H1 (cell line): Measurements from ENCODE around the gene CENPA. TPM values are rescaled to one million over a fixed set of nuclear protein-coding genes. Genes with fewer than 3 reads are reported as not detected.

Experiments
- CTCF ChIA-PET: fragments of 300-600 bp; sonication (Branson Sonifier 250); formaldehyde crosslinking; loops from one replicate; lab custom pipeline; 2021; ENCODE audit not compliant: partially characterized antibody; lab: Charles Lee
- POLR2A ChIA-PET: fragments of 300-600 bp; sonication (Branson Sonifier 250); formaldehyde crosslinking; loops from one replicate; lab custom pipeline; 2021; ENCODE audit warnings: inconsistent platforms; ENCODE audit not compliant: partially characterized antibody; lab: Charles Lee
- DNase-seq, 2 experiments: peaks; one replicate each; pipeline versions ENCODE4 v3.0.0 to v3.0.0-alpha.2; 2010 to 2022; ENCODE audit warnings: low spot score in 2 of 2, low read depth in 1 of 2, mixed read lengths in 1 of 2
- FAIRE-seq: peaks from 2 replicates; lab custom pipeline; 2011; peaks lifted over from hg19 to GRCh38; lab: Jason Lieb, UNC
- H2AFZ ChIP-seq: 2 replicates; pipeline ENCODE4 v1.8.1; 2012; ENCODE audit warnings: low read length, inconsistent platforms
- H2AK5ac ChIP-seq: 2 replicates; pipeline ENCODE4 v1.6.1; 2013; ENCODE audit warnings: low read depth, low read length
- H2BK120ac ChIP-seq: replicated peaks from 2 replicates; pipeline ENCODE3; 2013; ENCODE audit warnings: low read depth, low read length, inconsistent platforms
- H2BK12ac ChIP-seq: 2 replicates; pipeline ENCODE4 v1.6.1; 2013; ENCODE audit warnings: low read depth, low read length
- H2BK15ac ChIP-seq: 2 replicates; pipeline ENCODE4 v1.6.1; 2013; ENCODE audit warnings: low read length
- H2BK20ac ChIP-seq: 2 replicates; pipeline ENCODE4 v1.6.1; 2013; ENCODE audit warnings: low read length
- H2BK5ac ChIP-seq: 2 replicates; pipeline ENCODE4 v1.6.1; 2013; ENCODE audit warnings: low read depth, low read length
- H3K14ac ChIP-seq: 2 replicates; pipeline ENCODE4 v1.6.1; 2013; ENCODE audit warnings: inconsistent platforms; ENCODE audit not compliant: insufficient read length
- H3K18ac ChIP-seq: 2 replicates; pipeline ENCODE4 v1.6.1; 2013; ENCODE audit warnings: low read length; ENCODE audit errors: extremely low read depth
- H3K23ac ChIP-seq: 2 replicates; pipeline ENCODE4 v1.6.1; 2013; ENCODE audit warnings: inconsistent platforms; ENCODE audit not compliant: insufficient read length
- H3K23me2 ChIP-seq: 2 replicates; pipeline ENCODE4 v1.6.1; 2013; ENCODE audit warnings: low read depth, low read length
- H3K27ac ChIP-seq: 2 replicates; pipeline ENCODE4 v1.6.1; 2011; ENCODE audit warnings: low read depth, low read length, inconsistent platforms
- H3K27me3 ChIP-seq, 4 experiments: replicated peaks in 1 of 4; 1 replicate in 1 of 4; 2 replicates in 3 of 4; pipeline versions ENCODE4 v1.6.1 to v1.8.1; 2011 to 2013; ENCODE audit warnings: low read length in 3 of 4, mild to moderate bottlenecking in 3 of 4, inconsistent platforms in 2 of 4, mixed read lengths in 2 of 4, moderate library complexity in 1 of 4; ENCODE audit not compliant: control insufficient read depth in 3 of 4, insufficient read depth in 3 of 4; ENCODE audit errors: extremely low read depth in 1 of 4
- H3K36me3 ChIP-seq, 4 experiments: 2 replicates each; pipeline versions ENCODE4 v1.6.1 to v1.8.1; 2011 to 2013; ENCODE audit warnings: mild to moderate bottlenecking in 4 of 4, low read length in 3 of 4, moderate library complexity in 2 of 4, control low read depth in 1 of 4, inconsistent platforms in 1 of 4; ENCODE audit not compliant: insufficient read depth in 4 of 4, control insufficient read depth in 2 of 4
- H3K4ac ChIP-seq: replicated peaks from 2 replicates; pipeline ENCODE3; 2013; ENCODE audit warnings: low read length, low read depth, mixed read lengths, inconsistent platforms; ENCODE audit not compliant: insufficient read length
- H3K4me1 ChIP-seq, 4 experiments: replicated peaks in 1 of 4; 1 replicate in 1 of 4; 2 replicates in 3 of 4; pipeline versions ENCODE4 v1.6.1 to v1.8.1; 2011 to 2013; ENCODE audit warnings: low read length in 3 of 4, inconsistent platforms in 2 of 4, mixed read lengths in 1 of 4; ENCODE audit not compliant: insufficient read depth in 4 of 4, control insufficient read depth in 3 of 4
- H3K4me2 ChIP-seq, 2 experiments: 2 replicates each; pipeline versions ENCODE4 v1.6.1 to v1.8.1; 2011 to 2013; ENCODE audit warnings: low read depth in 2 of 2, low read length in 2 of 2, control low read depth in 1 of 2, inconsistent platforms in 1 of 2, mild to moderate bottlenecking in 1 of 2; ENCODE audit not compliant: insufficient read depth in 1 of 2
- H3K4me3 ChIP-seq, 4 experiments: fragments of 200-600, 300-600 bp in 1 of 4; sonication (generic), shearing (Covaris generic), sonication (Bioruptor Twin) in 1 of 4; 2 replicates each; pipeline versions ENCODE4 v1.5.1 to v1.8.1; 2011 to 2016; ENCODE audit warnings: low read length in 4 of 4, low read depth in 3 of 4, control low read depth in 2 of 4, inconsistent platforms in 2 of 4, mild to moderate bottlenecking in 2 of 4, mixed read lengths in 1 of 4, moderate library complexity in 1 of 4; ENCODE audit not compliant: insufficient read depth in 2 of 4; ENCODE audit errors: extremely low read depth in 1 of 4
- H3K56ac ChIP-seq: replicated peaks from 2 replicates; pipeline ENCODE3; 2013; ENCODE audit warnings: low read depth, mild to moderate bottlenecking, mixed read lengths, low read length, inconsistent platforms; ENCODE audit not compliant: insufficient read length
- H3K79me1 ChIP-seq: 2 replicates; pipeline ENCODE4 v1.6.1; 2013; ENCODE audit warnings: low read depth, low read length, control low read depth
- H3K79me2 ChIP-seq, 2 experiments: 2 replicates each; pipeline versions ENCODE4 v1.6.1 to v1.8.1; 2012 to 2013; ENCODE audit warnings: low read length in 2 of 2, mild to moderate bottlenecking in 2 of 2, inconsistent platforms in 1 of 2; ENCODE audit not compliant: insufficient read depth in 2 of 2, control insufficient read depth in 1 of 2
- H3K9ac ChIP-seq, 4 experiments: replicated peaks in 1 of 4; 1 replicate in 1 of 4; 2 replicates in 3 of 4; pipeline versions ENCODE4 v1.6.1 to v1.8.1; 2011 to 2013; ENCODE audit warnings: low read depth in 3 of 4, low read length in 3 of 4, control low read depth in 2 of 4, mild to moderate bottlenecking in 2 of 4, moderate library complexity in 2 of 4, inconsistent platforms in 1 of 4; ENCODE audit errors: extremely low read depth in 1 of 4
- H3K9me3 ChIP-seq, 2 experiments: 2 replicates each; pipeline versions ENCODE4 v1.6.1 to v1.8.1; 2012 to 2013; ENCODE audit warnings: mild to moderate bottlenecking in 2 of 2, moderate library complexity in 2 of 2, control low read depth in 1 of 2, inconsistent platforms in 1 of 2, low read depth in 1 of 2, low read length in 1 of 2, mixed read lengths in 1 of 2; ENCODE audit not compliant: insufficient read depth in 2 of 2
- H4K20me1 ChIP-seq, 2 experiments: replicated peaks in 1 of 2; 2 replicates each; pipeline versions ENCODE3 to v1.8.1; 2011 to 2013; ENCODE audit warnings: inconsistent platforms in 2 of 2, low read length in 2 of 2, mild to moderate bottlenecking in 1 of 2; ENCODE audit not compliant: insufficient read depth in 2 of 2, control insufficient read depth in 1 of 2
- H4K5ac ChIP-seq: 2 replicates; pipeline ENCODE4 v1.6.1; 2013; ENCODE audit warnings: low read length, low read depth, mixed read lengths, inconsistent platforms; ENCODE audit not compliant: insufficient read length
- H4K8ac ChIP-seq: 2 replicates; pipeline ENCODE4 v1.8.0; 2013; ENCODE audit warnings: mild to moderate bottlenecking, moderate library complexity, low read length, inconsistent platforms; ENCODE audit not compliant: insufficient read depth; ENCODE audit errors: extremely low read depth
- H4K91ac ChIP-seq: replicated peaks from 2 replicates; pipeline ENCODE3; 2013; ENCODE audit warnings: low read length, mixed read lengths, inconsistent platforms; ENCODE audit not compliant: insufficient read length
- ASH2L ChIP-seq: fragments of 200-600, 300-600 bp; sonication (generic); IDR thresholded peaks from one replicate; pipeline ENCODE4 v1.7.1; 2017; ENCODE audit warnings: low read length
- BRCA1 ChIP-seq: IDR thresholded peaks from 2 replicates; pipeline ENCODE4 v1.6.1; 2012; ENCODE audit warnings: low read depth, low read length, improper control_type of control experiment
- SAP30 ChIP-seq: fragments of 300-600 bp; sonication (generic); IDR thresholded peaks from 2 replicates; pipeline ENCODE4 v1.7.1; 2012; ENCODE audit warnings: low read length, moderate library complexity, mild to moderate bottlenecking, inconsistent platforms; ENCODE audit not compliant: insufficient read depth, insufficient replicate concordance
- SIRT6 ChIP-seq: IDR thresholded peaks from one replicate; pipeline ENCODE4 v1.7.1; 2012; ENCODE audit warnings: low read length, inconsistent platforms
- TAF7 ChIP-seq: optimal IDR thresholded peaks from 2 replicates; pipeline ENCODE3; 2011; ENCODE audit warnings: low read depth, mild to moderate bottlenecking, inconsistent platforms, low read length, moderate library complexity, borderline replicate concordance
- TBP ChIP-seq: IDR thresholded peaks from 2 replicates; pipeline ENCODE4 v1.6.1; 2011; ENCODE audit warnings: low read depth, low read length, improper control_type of control experiment
- TEAD4 ChIP-seq: IDR thresholded peaks from 2 replicates; pipeline ENCODE4 v1.6.1; 2012; ENCODE audit warnings: low read depth, low read length, inconsistent platforms, mixed read lengths
- WGBS, 2 experiments: shearing (Covaris generic) in 1 of 2; methylation state at CpG; one replicate each; pipeline versions ENCODE4 v1.1.6 to v1.1.7; 2013 to 2015; ENCODE audit warnings: low lambda C conversion rate in 2 of 2, mixed read lengths in 2 of 2, inconsistent platforms in 1 of 2, low coverage in 1 of 2, missing lambda C conversion rate in 1 of 2; ENCODE audit not compliant: insufficient replicate concordance in 2 of 2, insufficient coverage in 1 of 2, insufficient read length in 1 of 2; ENCODE audit errors: extremely low coverage in 1 of 2, missing lambda C conversion rate in 1 of 2; 5-methylcytosine and 5-hydroxymethylcytosine counted together
- polyA plus RNA-seq, 7 experiments: library from polyadenylated mRNA; depleted of rRNA in 3 of 7; stranded (reverse) in 5 of 7; unstranded in 2 of 7; fragments of >200 nt in 5 of 7; fragments of 200-250 nt in 2 of 7; gene quantifications; 1 replicate in 5 of 7; 2 replicates in 1 of 7; 4 replicates in 1 of 7; pipeline versions ENCODE4 v1.2.1 to v1.2.3, GENCODE V29; 2011 to 2013; ENCODE audit warnings: missing spikeins in 2 of 7, mixed read lengths in 2 of 7
- total RNA-seq: library from RNA; stranded (reverse); fragmentation: NEBNext Ultra II Directional; extraction: Animal tissue kit (Norgen Biotek cat#: 25700); gene quantifications from 2 replicates; pipeline ENCODE4 v1.2.1, GENCODE V29; 2021
- TF ChIP-seq, protein P1 (sequence below): IDR thresholded peaks from 2 replicates; pipeline ENCODE4 v1.6.1; 2011; ENCODE audit warnings: low read length, improper control_type of control experiment

Gene CENPA
- total and polyA plus RNA-seq, 2 of the 8 experiments (the other 6 are each of a cell fraction or from before 2014, with no cell fraction given) = 19.4 to 30.9 TPM

GRCh38 chr2:26812731-26813130, 26.9 kb downstream of the CENPA start:
- DNase-seq (no peak), FAIRE-seq (no peak)
- Histone ChIP-seq H4K20me1 (no peaks in the 10 kb centered on the region), H2BK12ac (no peak overlapping the region), H3K18ac (no peak overlapping the region), H2AFZ (no peak overlapping the region), H2BK20ac (no peak overlapping the region), H3K23ac (no peak overlapping the region), H3K4me1 (peaks cover 0 to 2% (median 0%) of the 10 kb centered on the region in 4 experiments; a peak in 2 of 7 replicates), H3K79me2 (no peaks in the 10 kb centered on the region), H2AK5ac (no peak overlapping the region), H2BK5ac (no peak overlapping the region), H4K8ac (no peak overlapping the region), H3K4me3 (no peak overlapping the region), H3K27me3 (no peaks in the 10 kb centered on the region; a peak in 1 of 7 replicates), H3K36me3 (no peaks in the 10 kb centered on the region), H3K27ac (no peak overlapping the region), H4K91ac (no peak overlapping the region), H2BK120ac (no peak overlapping the region), H3K4me2 (no peak overlapping the region), H4K5ac (no peak overlapping the region), H3K79me1 (no peaks in the 10 kb centered on the region), H3K9ac (no peak overlapping the region), H2BK15ac (no peak overlapping the region), H3K23me2 (no peaks in the 10 kb centered on the region), H3K4ac (no peak overlapping the region), H3K14ac (no peak overlapping the region), H3K9me3 (no peaks in the 10 kb centered on the region; a peak in 1 of 4 replicates), H3K56ac (no peak overlapping the region)
- WGBS, 2 experiments = 83% methylated on average over 3 of the region's 3 CpGs; no CpG with 5 or more reads in 1 of the 2 experiments
- ChIA-PET CTCF (interaction anchor here (0.6 to 2.6 kb wide), 4 partner anchors 34 to 319 kb away, joined by 3 to 10 read pairs (median 4); partner anchors contain the start of gene DPYSL5), POLR2A (interaction anchor here (1.0 kb wide), 1 partner anchor 14 kb away, joined by 3 read pairs; no protein-coding TSS in a partner anchor)
- TF ChIP-seq SIRT6 = no peak
- TF ChIP-seq TEAD4 = no peak
- TF ChIP-seq ASH2L = no peak
- TF ChIP-seq TBP = no peak
- no peak for TF ChIP-seq SAP30
- TF ChIP-seq BRCA1 = no peak
- TF ChIP-seq, protein P1, sequence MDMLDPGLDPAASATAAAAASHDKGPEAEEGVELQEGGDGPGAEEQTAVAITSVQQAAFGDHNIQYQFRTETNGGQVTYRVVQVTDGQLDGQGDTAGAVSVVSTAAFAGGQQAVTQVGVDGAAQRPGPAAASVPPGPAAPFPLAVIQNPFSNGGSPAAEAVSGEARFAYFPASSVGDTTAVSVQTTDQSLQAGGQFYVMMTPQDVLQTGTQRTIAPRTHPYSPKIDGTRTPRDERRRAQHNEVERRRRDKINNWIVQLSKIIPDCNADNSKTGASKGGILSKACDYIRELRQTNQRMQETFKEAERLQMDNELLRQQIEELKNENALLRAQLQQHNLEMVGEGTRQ = no peak
- TF ChIP-seq TAF7 = no peak
